ENCODE measurements around the gene PRRT2. TPM values are rescaled to one million over a fixed set of nuclear protein-coding genes. Genes with fewer than 3 reads are reported as not detected.
"Not testable (repeated sequence)": the region's sequence is repeated elsewhere in the genome, so short reads cannot be mapped to it uniquely, and the experiment has no call there.

The PRRT2 gene
- total RNA-seq, 1 experiment from 2014 or later, result 20.5 TPM

- Mint-ChIP-seq H3K36me3 (no peaks in the 10 kb centered on the region), H3K4me3 (no peak overlapping the region), H3K9me3 (no peaks in the 10 kb centered on the region), H3K27me3 (ENCODE audit: low read depth) (no peaks in the 10 kb centered on the region), H3K4me1 (no peaks in the 10 kb centered on the region), H3K27ac (no peak overlapping the region)
- ATAC-seq (no peak), DNase-seq (ENCODE audit: low spot score) (no peak)
- ChIA-PET POLR2A (no interaction called here), CTCF (no interaction called here)
- TF ChIP-seq HMGA2 (CRISPR knock-in tag; IDR thresholded peaks at IDR 0.05) (no peak), ELF4 (CRISPR knock-in tag; IDR thresholded peaks at IDR 0.05; ENCODE audit: low read depth) (no peak), RORB (CRISPR knock-in tag; IDR thresholded peaks at IDR 0.05) (no peak), AR (CRISPR knock-in tag; IDR thresholded peaks at IDR 0.05) (no peak), ZNF671 (CRISPR knock-in tag; IDR thresholded peaks at IDR 0.05) (no peak), RELA (CRISPR knock-in tag; IDR thresholded peaks at IDR 0.05; ENCODE audit: borderline replicate concordance) (no peak), NR3C1 (CRISPR knock-in tag; conservative IDR thresholded peaks at IDR 0.05; ENCODE audit: low read depth) (no peak), SP1 (CRISPR knock-in tag; conservative IDR thresholded peaks at IDR 0.05) (no peak), GTF2I (CRISPR knock-in tag; conservative IDR thresholded peaks at IDR 0.05) (no peak), NR1H2 (CRISPR knock-in tag; IDR thresholded peaks at IDR 0.05) (no peak), CREM (CRISPR knock-in tag; IDR thresholded peaks at IDR 0.05) (no peak), ZNF317 (CRISPR knock-in tag; IDR thresholded peaks at IDR 0.05; ENCODE audit: borderline replicate concordance, low read depth) (no peak), ETV6 (CRISPR knock-in tag; IDR thresholded peaks at IDR 0.05) (no peak), AFF4 (CRISPR knock-in tag; IDR thresholded peaks at IDR 0.05; ENCODE audit: borderline replicate concordance) (no peak), SOX15 (CRISPR knock-in tag; IDR thresholded peaks at IDR 0.05) (no peak)
- TF ChIP-seq, protein P1, sequence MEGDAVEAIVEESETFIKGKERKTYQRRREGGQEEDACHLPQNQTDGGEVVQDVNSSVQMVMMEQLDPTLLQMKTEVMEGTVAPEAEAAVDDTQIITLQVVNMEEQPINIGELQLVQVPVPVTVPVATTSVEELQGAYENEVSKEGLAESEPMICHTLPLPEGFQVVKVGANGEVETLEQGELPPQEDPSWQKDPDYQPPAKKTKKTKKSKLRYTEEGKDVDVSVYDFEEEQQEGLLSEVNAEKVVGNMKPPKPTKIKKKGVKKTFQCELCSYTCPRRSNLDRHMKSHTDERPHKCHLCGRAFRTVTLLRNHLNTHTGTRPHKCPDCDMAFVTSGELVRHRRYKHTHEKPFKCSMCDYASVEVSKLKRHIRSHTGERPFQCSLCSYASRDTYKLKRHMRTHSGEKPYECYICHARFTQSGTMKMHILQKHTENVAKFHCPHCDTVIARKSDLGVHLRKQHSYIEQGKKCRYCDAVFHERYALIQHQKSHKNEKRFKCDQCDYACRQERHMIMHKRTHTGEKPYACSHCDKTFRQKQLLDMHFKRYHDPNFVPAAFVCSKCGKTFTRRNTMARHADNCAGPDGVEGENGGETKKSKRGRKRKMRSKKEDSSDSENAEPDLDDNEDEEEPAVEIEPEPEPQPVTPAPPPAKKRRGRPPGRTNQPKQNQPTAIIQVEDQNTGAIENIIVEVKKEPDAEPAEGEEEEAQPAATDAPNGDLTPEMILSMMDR (IDR thresholded peaks at IDR 0.05), result no peak
- TF ChIP-seq, protein P2, sequence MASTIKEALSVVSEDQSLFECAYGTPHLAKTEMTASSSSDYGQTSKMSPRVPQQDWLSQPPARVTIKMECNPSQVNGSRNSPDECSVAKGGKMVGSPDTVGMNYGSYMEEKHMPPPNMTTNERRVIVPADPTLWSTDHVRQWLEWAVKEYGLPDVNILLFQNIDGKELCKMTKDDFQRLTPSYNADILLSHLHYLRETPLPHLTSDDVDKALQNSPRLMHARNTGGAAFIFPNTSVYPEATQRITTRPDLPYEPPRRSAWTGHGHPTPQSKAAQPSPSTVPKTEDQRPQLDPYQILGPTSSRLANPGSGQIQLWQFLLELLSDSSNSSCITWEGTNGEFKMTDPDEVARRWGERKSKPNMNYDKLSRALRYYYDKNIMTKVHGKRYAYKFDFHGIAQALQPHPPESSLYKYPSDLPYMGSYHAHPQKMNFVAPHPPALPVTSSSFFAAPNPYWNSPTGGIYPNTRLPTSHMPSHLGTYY (CRISPR knock-in tag; IDR thresholded peaks at IDR 0.05), result no peak
- TF ChIP-seq, protein P3, sequence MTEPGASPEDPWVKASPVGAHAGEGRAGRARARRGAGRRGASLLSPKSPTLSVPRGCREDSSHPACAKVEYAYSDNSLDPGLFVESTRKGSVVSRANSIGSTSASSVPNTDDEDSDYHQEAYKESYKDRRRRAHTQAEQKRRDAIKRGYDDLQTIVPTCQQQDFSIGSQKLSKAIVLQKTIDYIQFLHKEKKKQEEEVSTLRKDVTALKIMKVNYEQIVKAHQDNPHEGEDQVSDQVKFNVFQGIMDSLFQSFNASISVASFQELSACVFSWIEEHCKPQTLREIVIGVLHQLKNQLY (CRISPR knock-in tag; IDR thresholded peaks at IDR 0.05), result no peak
- TF ChIP-seq, protein P4, sequence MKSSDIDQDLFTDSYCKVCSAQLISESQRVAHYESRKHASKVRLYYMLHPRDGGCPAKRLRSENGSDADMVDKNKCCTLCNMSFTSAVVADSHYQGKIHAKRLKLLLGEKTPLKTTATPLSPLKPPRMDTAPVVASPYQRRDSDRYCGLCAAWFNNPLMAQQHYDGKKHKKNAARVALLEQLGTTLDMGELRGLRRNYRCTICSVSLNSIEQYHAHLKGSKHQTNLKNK (CRISPR knock-in tag; IDR thresholded peaks at IDR 0.05), result no peak
Observed at GRCh38 chr16:29831490-29831889, 19.5 kb downstream of the PRRT2 start.

DNA sequence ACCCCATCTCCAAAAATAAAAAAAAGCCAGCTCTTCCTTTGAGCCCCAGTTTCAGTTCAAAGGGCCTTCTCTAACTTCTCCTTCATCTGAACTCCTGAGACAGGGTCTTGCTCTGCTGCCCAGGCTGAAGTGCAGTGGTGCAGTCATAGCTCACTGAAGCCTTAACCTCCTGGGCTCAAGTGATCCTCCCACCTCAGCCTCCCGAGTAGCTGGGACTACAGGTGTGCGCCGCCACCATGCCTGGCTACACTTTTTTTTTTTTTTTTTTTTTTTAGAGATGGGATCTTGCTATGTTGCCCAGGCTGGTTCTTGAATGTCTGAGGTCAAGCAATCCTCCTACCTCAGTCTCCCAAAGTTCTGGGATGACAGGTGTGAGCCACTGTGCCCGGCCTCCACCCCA is 21.2 kb downstream of the PRRT2 start:
- DNase-seq (ENCODE audit: low spot score); H3K4me3 Mint-ChIP-seq; ATAC-seq; H3K27me3 Mint-ChIP-seq (ENCODE audit: low read depth); H3K9me3 Mint-ChIP-seq; H3K36me3 Mint-ChIP-seq; H3K27ac Mint-ChIP-seq; H3K4me1 Mint-ChIP-seq: not testable (repeated sequence)
- POLR2A ChIA-PET, result interaction anchor here (0.6 kb wide), 1 partner anchor 94 kb away, joined by 8 read pairs; no protein-coding TSS in a partner anchor
- CTCF ChIA-PET, result interaction anchor here (0.7 to 1.8 kb wide), 3 partner anchors 10 to 48 kb away, joined by 3 to 9 read pairs (median 3); no protein-coding TSS in a partner anchor
